Effector memory CD4-positive, alpha-beta T cell (primary cell): Measurements from ENCODE around the gene MRS2.

Experiments
- DNase-seq, 3 donors: peaks; one replicate each; pipeline ENCODE4 v3.0.0-alpha.2; 2020
- H3K27ac ChIP-seq: 2 replicates; pipeline ENCODE4 v1.7.0; 2013; ENCODE audit warnings: mild to moderate bottlenecking, low read length, moderate library complexity; ENCODE audit not compliant: insufficient read depth, poor library complexity, severe bottlenecking
- H3K27me3 ChIP-seq: replicated peaks from 2 replicates; pipeline ENCODE4 v1.7.0; 2013; ENCODE audit warnings: mild to moderate bottlenecking, low read length; ENCODE audit not compliant: insufficient read depth, control insufficient read depth, poor library complexity, severe bottlenecking
- H3K36me3 ChIP-seq: 2 replicates; pipeline ENCODE4 v1.7.0; 2013; ENCODE audit warnings: mild to moderate bottlenecking, low read length, moderate library complexity; ENCODE audit not compliant: control insufficient read depth, insufficient read depth
- H3K4me1 ChIP-seq: 2 replicates; pipeline ENCODE4 v1.7.0; 2013; ENCODE audit warnings: low read length, mild to moderate bottlenecking; ENCODE audit not compliant: control insufficient read depth, insufficient read depth, poor library complexity, severe bottlenecking
- H3K4me3 ChIP-seq: 2 replicates; pipeline ENCODE4 v1.7.0; 2013; ENCODE audit warnings: low read length, low read depth, mild to moderate bottlenecking; ENCODE audit not compliant: insufficient read depth, poor library complexity, severe bottlenecking
- H3K9me3 ChIP-seq: 2 replicates; pipeline ENCODE4 v1.7.0; 2013; ENCODE audit warnings: mild to moderate bottlenecking, low read length, moderate library complexity; ENCODE audit not compliant: control insufficient read depth

MRS2 gene

GRCh38 chr6:24460966-24461365, 58.2 kb downstream of the MRS2 start:
- no peaks in the 10 kb centered on the region for H3K27me3 ChIP-seq
- DNase-seq, result no peak
- H3K4me1 ChIP-seq, result no peaks in the 10 kb centered on the region
- H3K27ac ChIP-seq, result no peak overlapping the region
- H3K9me3 ChIP-seq, result no peaks in the 10 kb centered on the region
- no peaks in the 10 kb centered on the region for H3K36me3 ChIP-seq
- no peak overlapping the region for H3K4me3 ChIP-seq

GRCh38 chr6:24464253-24465038, 61.7 kb downstream of the MRS2 start:
- Histone ChIP-seq H3K27ac (no peak overlapping the region), H3K9me3 (no peaks in the 10 kb centered on the region), H3K27me3 (no peaks in the 10 kb centered on the region), H3K4me3 (no peak overlapping the region), H3K4me1 (no peaks in the 10 kb centered on the region), H3K36me3 (no peaks in the 10 kb centered on the region)
- DNase-seq, result no peak

- Histone ChIP-seq H3K4me3 (no peak overlapping the region), H3K27ac (no peak overlapping the region), H3K4me1 (no peaks in the 10 kb centered on the region), H3K9me3 (no peaks in the 10 kb centered on the region), H3K36me3 (no peaks in the 10 kb centered on the region), H3K27me3 (no peaks in the 10 kb centered on the region)
- DNase-seq, result no peak
These were observed 67.1 kb downstream of the MRS2 start for GRCh38 chr6:24469811-24470210.

- Histone ChIP-seq H3K27ac (no peak overlapping the region), H3K4me3 (no peak overlapping the region), H3K27me3 (no peaks in the 10 kb centered on the region), H3K36me3 (no peaks in the 10 kb centered on the region), H3K4me1 (no peaks in the 10 kb centered on the region), H3K9me3 (no peaks in the 10 kb centered on the region)
- no peak for DNase-seq
These were observed 69.4 kb downstream of the MRS2 start for GRCh38 chr6:24472181-24472580.
